GM12864 (cell line): ENCODE data around the gene ZNF280B.

Experiments used
- DNase-seq: peaks from one replicate; pipeline ENCODE4 v3.0.0-alpha.2; 2011; ENCODE audit warnings: low read depth
- H3K4me3 ChIP-seq: 2 replicates; pipeline ENCODE4 v1.5.1; 2011; ENCODE audit warnings: mild to moderate bottlenecking, low read depth, low read length, control low read depth
- TF ChIP-seq, protein P1 (sequence below): IDR thresholded peaks from 2 replicates; pipeline ENCODE4 v1.5.1; 2011; ENCODE audit warnings: low read depth, mild to moderate bottlenecking, moderate library complexity, low read length, control low read depth, inconsistent platforms; ENCODE audit errors: missing control alignments

The ZNF280B gene

DNA sequence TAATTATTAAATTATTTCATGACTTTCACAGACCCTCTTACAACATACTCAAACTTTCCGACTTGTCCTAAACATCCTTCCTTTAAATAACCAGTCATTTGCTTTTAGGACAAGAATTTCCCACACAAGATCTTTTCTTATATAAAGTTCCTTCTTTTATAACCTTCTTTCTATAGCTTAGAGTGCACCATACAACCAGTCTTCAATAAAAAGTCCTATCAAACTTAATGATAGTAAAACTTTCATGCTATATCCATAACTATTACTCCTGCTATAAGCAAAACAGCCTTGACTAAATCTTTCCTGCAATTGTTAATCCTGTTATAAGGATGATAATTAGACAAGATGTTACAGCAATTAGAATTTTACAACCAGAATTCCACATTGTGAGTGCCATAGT lies 47.4 kb downstream of the ZNF280B start:
- DNase-seq: no peak
- TF ChIP-seq, protein P1, sequence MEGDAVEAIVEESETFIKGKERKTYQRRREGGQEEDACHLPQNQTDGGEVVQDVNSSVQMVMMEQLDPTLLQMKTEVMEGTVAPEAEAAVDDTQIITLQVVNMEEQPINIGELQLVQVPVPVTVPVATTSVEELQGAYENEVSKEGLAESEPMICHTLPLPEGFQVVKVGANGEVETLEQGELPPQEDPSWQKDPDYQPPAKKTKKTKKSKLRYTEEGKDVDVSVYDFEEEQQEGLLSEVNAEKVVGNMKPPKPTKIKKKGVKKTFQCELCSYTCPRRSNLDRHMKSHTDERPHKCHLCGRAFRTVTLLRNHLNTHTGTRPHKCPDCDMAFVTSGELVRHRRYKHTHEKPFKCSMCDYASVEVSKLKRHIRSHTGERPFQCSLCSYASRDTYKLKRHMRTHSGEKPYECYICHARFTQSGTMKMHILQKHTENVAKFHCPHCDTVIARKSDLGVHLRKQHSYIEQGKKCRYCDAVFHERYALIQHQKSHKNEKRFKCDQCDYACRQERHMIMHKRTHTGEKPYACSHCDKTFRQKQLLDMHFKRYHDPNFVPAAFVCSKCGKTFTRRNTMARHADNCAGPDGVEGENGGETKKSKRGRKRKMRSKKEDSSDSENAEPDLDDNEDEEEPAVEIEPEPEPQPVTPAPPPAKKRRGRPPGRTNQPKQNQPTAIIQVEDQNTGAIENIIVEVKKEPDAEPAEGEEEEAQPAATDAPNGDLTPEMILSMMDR: no peak
- no peak overlapping the region for H3K4me3 ChIP-seq

DNA sequence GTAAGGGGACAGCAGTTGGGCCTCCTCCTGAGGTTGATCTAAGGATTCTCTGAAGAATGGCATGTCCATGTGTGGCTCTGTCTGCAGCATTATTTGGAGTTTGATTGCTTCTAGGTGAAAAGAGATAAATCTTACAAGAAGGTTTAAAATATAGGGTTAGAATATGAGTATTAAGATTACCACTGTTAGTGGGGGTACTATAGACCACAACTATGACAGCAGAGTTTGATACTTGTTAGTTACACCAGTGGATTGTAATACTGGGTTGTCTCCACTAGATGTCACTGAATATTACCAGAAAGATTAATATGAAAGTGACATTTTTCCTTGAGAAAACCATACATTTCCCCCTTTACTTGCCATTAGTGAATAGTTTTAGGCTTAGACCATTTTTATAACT lies 47.9 kb downstream of the ZNF280B start:
- DNase-seq: no peak
- TF ChIP-seq, protein P1: peak; percentile 27
- H3K4me3 ChIP-seq: no peak overlapping the region

DNA sequence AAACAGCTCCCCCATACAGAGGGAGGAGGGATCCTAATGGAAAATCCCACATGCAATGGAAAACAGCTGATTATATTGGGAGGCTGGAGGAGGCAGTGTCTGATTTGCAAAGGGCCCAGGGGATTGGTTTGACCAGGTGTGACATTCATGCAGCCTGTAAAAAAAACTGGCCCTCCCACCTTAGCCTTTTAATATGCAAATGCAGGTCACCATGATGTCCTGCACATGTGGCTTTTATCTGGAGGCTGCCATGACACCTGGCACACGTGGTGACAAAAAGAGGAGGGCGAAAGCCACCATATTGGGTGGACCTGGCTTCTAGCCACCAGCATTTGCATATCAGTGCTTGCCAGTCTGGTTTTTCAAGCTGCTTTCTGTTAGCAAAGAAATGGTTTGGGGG lies 48.5 kb downstream of the ZNF280B start:
- no peak for DNase-seq
- no peak overlapping the region for H3K4me3 ChIP-seq
- TF ChIP-seq, protein P1: no peak

DNA sequence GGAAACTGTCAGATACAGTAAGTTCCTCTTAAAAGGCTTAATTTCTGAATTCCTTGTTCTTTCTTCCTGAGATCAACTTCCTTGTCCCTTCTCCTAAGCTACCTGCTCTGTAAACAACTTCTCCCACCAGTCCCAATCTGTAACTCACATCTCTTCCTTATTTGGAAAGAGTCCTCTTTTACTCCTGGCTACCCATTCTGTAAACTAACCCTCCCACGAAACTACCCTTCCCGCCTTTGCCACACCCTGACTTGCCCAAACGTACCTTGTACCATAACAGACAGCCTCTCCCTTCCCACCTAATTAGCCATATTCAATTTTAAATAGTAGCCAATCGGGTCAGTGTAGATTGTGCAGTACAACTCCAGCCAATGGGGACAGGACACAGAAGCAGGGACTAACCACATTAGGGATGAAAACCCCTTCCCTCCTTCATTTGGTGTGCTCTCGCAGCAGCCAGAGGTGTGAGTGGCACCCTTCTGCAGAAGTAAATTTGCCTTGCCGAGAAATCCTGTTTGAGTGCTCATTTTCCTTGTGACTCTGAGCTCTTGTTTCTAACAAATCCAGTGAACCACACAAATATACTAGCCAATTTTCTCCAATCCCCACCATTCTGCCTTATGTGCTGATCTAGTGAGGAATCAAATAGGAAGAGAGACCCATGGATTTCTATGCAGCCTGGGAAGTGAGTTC lies 49.5 kb downstream of the ZNF280B start:
- H3K4me3 ChIP-seq: no peak overlapping the region
- TF ChIP-seq, protein P1: no peak
- DNase-seq: no peak

DNA sequence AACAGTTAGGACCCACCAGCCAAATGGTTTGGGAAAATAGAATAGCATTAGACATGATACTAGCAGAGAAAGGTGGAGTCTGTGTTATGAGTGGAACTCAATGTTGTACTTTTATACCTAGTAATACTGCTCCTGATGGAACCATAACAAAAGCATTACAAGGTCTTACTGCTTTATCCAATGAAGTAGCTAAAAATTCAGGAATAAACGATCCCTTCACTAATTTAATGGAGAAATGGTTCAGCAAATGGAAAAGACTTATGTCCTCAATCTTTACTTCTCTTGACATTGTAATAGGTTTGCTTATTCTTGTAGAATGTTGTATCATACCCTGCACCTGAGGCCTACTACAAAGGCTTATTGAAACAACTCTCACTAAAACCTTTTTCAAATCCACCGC lies 50.2 kb downstream of the ZNF280B start:
- TF ChIP-seq, protein P1: no peak
- DNase-seq: no peak
- H3K4me3 ChIP-seq: no peak overlapping the region

DNA sequence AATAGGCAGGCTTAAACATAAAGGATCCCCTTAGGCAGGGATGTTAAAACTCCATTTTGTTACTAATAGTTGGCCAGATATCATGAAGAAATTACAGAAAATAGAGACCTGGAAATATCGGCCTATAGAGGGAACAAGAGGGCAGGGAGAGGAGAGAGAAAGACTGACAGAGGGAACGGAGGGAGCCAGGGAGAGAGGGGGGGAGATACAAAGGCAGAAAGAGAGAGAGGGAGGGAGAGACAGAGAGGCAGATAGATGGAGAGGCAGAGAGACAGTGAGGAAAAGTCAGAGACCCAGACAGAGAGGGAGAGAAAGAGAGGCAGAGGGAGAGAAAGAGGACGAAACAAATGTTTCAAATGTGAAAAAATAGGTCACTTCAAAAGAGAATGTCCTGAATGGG lies 53.5 kb downstream of the ZNF280B start:
- TF ChIP-seq, protein P1: no peak
- H3K4me3 ChIP-seq: no peak overlapping the region
- DNase-seq: no peak
